ENCODE results near the gene ZNF174. TPM values are rescaled to one million over a fixed set of nuclear protein-coding genes. Genes with fewer than 3 reads are reported as not detected.

ZNF174 gene
- total RNA-seq (2021), result 10.8 and 11.1 TPM in 2 replicates
- long read RNA-seq, transcript ZNF174-203 (4 exons, 1,586 nt), result minor isoform, 6 of 91 reads
- long read RNA-seq, transcript ZNF174-202 (3 exons, 1,557 nt), result minor isoform, 22 of 91 reads
- long read RNA-seq, transcript ZNF174-201 (3 exons, 2,260 nt), result major isoform, 58 of 91 reads
- long read RNA-seq, partial matches to known transcripts, result 1 of 91 reads
- long read RNA-seq, other reads (novel, unspliced or antisense), result 2 of 91 reads

DNA sequence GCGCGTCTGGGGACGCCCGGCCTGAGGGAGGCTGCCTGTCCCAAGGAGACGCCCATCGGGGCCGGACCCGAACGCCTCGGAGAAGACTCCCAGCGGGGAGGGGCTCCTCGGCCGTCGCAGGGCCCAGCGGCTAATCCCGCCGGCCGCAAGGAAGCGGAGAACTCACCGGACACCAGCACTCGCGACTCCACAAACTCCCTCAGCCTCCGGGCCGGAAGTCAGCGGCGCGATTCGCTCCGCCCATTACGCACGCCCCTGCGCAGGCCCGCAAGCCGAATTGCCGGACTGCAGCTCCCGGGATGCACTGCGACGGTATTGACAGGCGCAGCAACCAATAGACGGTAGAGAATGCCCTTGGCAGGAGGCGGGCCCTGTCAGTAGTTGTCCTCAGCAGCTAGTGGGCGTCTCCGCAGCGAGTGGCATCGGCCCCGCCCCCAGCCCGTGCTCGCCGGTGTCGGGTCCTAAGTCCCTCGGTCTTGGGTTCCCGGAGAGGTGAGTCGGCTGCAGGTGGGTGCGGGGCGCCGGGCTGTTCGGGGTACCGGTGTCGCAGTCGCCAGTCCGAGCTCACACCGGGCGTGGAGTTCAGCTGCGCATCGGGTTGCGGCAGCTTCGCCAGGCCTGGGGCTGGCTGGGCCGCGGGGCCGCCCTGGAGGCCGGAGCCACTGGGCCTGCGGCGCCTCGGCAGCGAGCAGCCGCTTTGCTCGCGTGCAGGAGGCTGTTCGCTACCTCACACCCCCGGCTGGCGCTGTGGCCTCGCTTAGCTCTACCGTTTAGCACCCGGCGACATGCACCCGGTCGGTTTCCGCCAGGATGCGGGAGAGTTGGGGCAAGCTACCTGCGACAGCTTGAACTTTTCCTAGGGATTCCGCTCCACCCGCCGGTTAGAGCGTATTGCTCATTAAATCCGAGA is at the start of gene ZNF174, which contains the start of gene ZSCAN32:
Gene ZNF174, plus strand, starts transcription at position 437 of the 910 bp plus-strand sequence. CDS start 790 bp downstream, outside the sequence.
Gene ZSCAN32, minus strand, starts transcription at position 226 of the 910 bp plus-strand sequence. CDS start 3,447 bp downstream, outside the sequence.
- H3K27ac ChIP-seq (ENCODE audit: insufficient read length, low read depth, low read length), result no peak within 1 kb of the TSS

More for the DNA sequence above, at the start of gene ZNF174, which contains the start of gene ZSCAN32:
- Histone ChIP-seq H3K4me2 (ENCODE audit: insufficient read depth, insufficient read length, low read length) (peak within 1 kb of the TSS; percentile 98), H3K27me3 (ENCODE audit: insufficient read depth, low read length) (no peaks in the 10 kb centered on the region), H2BK20ac (ENCODE audit: low read depth, low read length, poor library complexity, severe bottlenecking) (no peak within 1 kb of the TSS), H3K18ac (ENCODE audit: insufficient read length, low read depth, low read length) (no peak within 1 kb of the TSS), H3K23ac (ENCODE audit: insufficient read length, low read depth, low read length) (no peak within 1 kb of the TSS), H4K91ac (ENCODE audit: insufficient read length, low read depth, low read length) (no peak within 1 kb of the TSS), H3K9me3 (ENCODE audit: control insufficient read depth, low read depth, low read length) (peaks cover 4% of the 10 kb centered on the region), H2BK12ac (ENCODE audit: insufficient read length, low read depth, low read length) (no peak within 1 kb of the TSS), H3K14ac (ENCODE audit: insufficient read depth, low read length) (0 out of 2 replicates have a peak within 1 kb of the TSS, but pooled peaks have one; percentile 46), H4K5ac (ENCODE audit: insufficient read length, low read depth, low read length) (no peak within 1 kb of the TSS), H2BK15ac (ENCODE audit: low read depth, low read length) (no peak within 1 kb of the TSS), H3K79me2 (ENCODE audit: insufficient read depth, low read length) (peaks cover 3% of the 10 kb centered on the region; the same call in 1 of the 2 replicates), H2AFZ (ENCODE audit: low read length) (peak within 1 kb of the TSS; percentile 52), H3T11ph (ENCODE audit: low read length) (no peak within 1 kb of the TSS), H3K56ac (ENCODE audit: insufficient read length, low read depth, low read length) (no peak within 1 kb of the TSS), H2AK5ac (ENCODE audit: insufficient read length, low read length) (no peak within 1 kb of the TSS), H3K9ac (ENCODE audit: extremely low read depth, insufficient read length, low read length) (peak within 1 kb of the TSS; percentile 86), H3K4ac (ENCODE audit: low read depth, low read length) (no peak within 1 kb of the TSS), H4K8ac (replicated peaks; ENCODE audit: insufficient read length, low read depth, low read length) (no peak within 1 kb of the TSS), H3K23me2 (ENCODE audit: insufficient read length, low read depth, low read length, poor library complexity, severe bottlenecking) (peaks cover 12% of the 10 kb centered on the region), H2BK120ac (ENCODE audit: low read depth, low read length, poor library complexity, severe bottlenecking) (no peak within 1 kb of the TSS), H3K79me1 (ENCODE audit: insufficient read depth, low read depth, low read length, poor library complexity, severe bottlenecking) (peaks cover 2% of the 10 kb centered on the region), H3K4me1 (ENCODE audit: insufficient read depth, low read length) (no peaks in the 10 kb centered on the region), H4K20me1 (ENCODE audit: control insufficient read depth, insufficient read depth, insufficient read length) (no peaks in the 10 kb centered on the region), H2BK5ac (ENCODE audit: insufficient read length, low read length) (no peak within 1 kb of the TSS)
- peak; percentile 100 for DNase-seq
- H3K27me3 Mint-ChIP-seq (ENCODE audit: low read depth), result no peaks in the 10 kb centered on the region
- H3K36me3 Mint-ChIP-seq (ENCODE audit: insufficient read depth in 1 of 3, low read depth in 3 of 3), result peaks cover 56 to 64% (median 61%) of the 10 kb centered on the region in 3 experiments
- H3K4me3 Mint-ChIP-seq, result peak within 1 kb of the TSS; percentile 82 to 95
- peaks cover 24 to 33% of the 10 kb centered on the region in 2 experiments for H3K9me3 Mint-ChIP-seq
- H3K4me1 Mint-ChIP-seq, result peaks cover 7 to 9% of the 10 kb centered on the region in 2 experiments
- peak within 1 kb of the TSS; percentile 88 to 92 (median 90); a peak in 5 of 7 replicates for H3K27ac Mint-ChIP-seq
- TF ChIP-seq, protein P1, sequence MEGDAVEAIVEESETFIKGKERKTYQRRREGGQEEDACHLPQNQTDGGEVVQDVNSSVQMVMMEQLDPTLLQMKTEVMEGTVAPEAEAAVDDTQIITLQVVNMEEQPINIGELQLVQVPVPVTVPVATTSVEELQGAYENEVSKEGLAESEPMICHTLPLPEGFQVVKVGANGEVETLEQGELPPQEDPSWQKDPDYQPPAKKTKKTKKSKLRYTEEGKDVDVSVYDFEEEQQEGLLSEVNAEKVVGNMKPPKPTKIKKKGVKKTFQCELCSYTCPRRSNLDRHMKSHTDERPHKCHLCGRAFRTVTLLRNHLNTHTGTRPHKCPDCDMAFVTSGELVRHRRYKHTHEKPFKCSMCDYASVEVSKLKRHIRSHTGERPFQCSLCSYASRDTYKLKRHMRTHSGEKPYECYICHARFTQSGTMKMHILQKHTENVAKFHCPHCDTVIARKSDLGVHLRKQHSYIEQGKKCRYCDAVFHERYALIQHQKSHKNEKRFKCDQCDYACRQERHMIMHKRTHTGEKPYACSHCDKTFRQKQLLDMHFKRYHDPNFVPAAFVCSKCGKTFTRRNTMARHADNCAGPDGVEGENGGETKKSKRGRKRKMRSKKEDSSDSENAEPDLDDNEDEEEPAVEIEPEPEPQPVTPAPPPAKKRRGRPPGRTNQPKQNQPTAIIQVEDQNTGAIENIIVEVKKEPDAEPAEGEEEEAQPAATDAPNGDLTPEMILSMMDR (conservative IDR thresholded peaks at IDR 0.05), result no peak
- no CpG with 5 or more reads among the region's 95 CpGs for WGBS (ENCODE audit: extremely low coverage, insufficient read length, low lambda C conversion rate)
